Thoracic aorta (tissue), 2 donors: ENCODE results near the gene UBE3B. TPM values are rescaled to one million over a fixed set of nuclear protein-coding genes. Genes with fewer than 3 reads are reported as not detected.

Experiments
- ATAC-seq: fragments of 150-250 bp; one replicate; pipeline ENCODE4 v1.8.0; 2017; ENCODE audit warnings: low read depth; ENCODE audit not compliant: insufficient number of reproducible peaks, low FRiP score
- DNase-seq: peaks from one replicate; pipeline ENCODE4 v3.0.0-alpha.2; 2020; ENCODE audit warnings: low spot score
- H3K27ac ChIP-seq, 2 donors: fragments of 200-600 bp; sonication (generic); 1 replicate in 1 of 2; 2 replicates in 1 of 2; pipeline ENCODE4 v1.5.1; 2016; ENCODE audit warnings: mild to moderate bottlenecking in 2 of 2, moderate library complexity in 2 of 2
- H3K27me3 ChIP-seq: fragments of 200-600 bp; sonication (generic); replicated peaks from 2 replicates; pipeline ENCODE4 v1.6.0; 2016; ENCODE audit warnings: mild to moderate bottlenecking; ENCODE audit not compliant: insufficient read depth
- H3K36me3 ChIP-seq: fragments of 200-600 bp; sonication (generic); one replicate; pipeline ENCODE4 v1.5.1; 2016
- H3K4me1 ChIP-seq, 2 donors: fragments of 200-600 bp; sonication (generic); 1 replicate in 1 of 2; 2 replicates in 1 of 2; pipeline versions ENCODE4 v1.5.1 to v1.6.0; 2016; ENCODE audit warnings: low read depth in 2 of 2, mild to moderate bottlenecking in 1 of 2; ENCODE audit not compliant: control insufficient read depth in 1 of 2
- H3K4me3 ChIP-seq: fragments of 200-600 bp; sonication (generic); 2 replicates; pipeline ENCODE4 v1.5.1; 2016; ENCODE audit warnings: mild to moderate bottlenecking
- H3K9me3 ChIP-seq: fragments of 200-600 bp; sonication (generic); 2 replicates; pipeline ENCODE4 v1.5.1; 2016
- total RNA-seq, 2 donors: library from RNA; depleted of rRNA; stranded (reverse); fragments of >200 nt; gene quantifications; one replicate each; pipeline versions ENCODE4 v1.1.0 to v1.2.3, GENCODE V29; 2016
- TF ChIP-seq, protein P1 (sequence below): fragments of 200-600 bp; sonication (generic); IDR thresholded peaks from one replicate; pipeline ENCODE4 v1.5.1; 2019; ENCODE audit warnings: antibody characterized with exemption

The UBE3B gene
- total RNA-seq, 2 donors from 2014 or later = 41.4 to 75.3 TPM

DNA sequence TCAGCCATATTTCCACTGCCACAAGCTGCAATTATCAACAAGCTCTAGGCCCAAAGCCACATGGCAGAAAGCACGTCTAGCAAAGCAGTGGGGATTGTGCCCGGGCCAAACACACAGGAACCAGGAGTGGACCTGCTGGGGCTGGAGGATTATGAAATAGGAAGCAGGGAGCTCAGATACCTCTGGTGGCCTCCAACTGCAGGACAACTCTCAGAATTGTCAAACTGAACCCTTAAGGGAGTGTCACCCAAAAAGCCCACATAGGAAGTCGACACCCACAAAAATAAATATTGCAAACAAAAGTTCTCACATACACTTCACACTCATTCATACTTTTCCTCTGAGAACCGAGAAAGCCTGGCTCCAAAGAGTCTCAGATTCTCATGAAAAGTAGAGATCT is 26.5 kb upstream of the UBE3B start:
- Histone ChIP-seq H3K27ac (peak overlapping the region; percentile 41 to 47), H3K9me3 (no peaks in the 10 kb centered on the region), H3K4me1 (peaks cover 0 to 26% of the 10 kb centered on the region in 2 donors), H3K27me3 (no peaks in the 10 kb centered on the region), H3K36me3 (peaks cover 43% of the 10 kb centered on the region), H3K4me3 (no peak overlapping the region)
- TF ChIP-seq, protein P1, sequence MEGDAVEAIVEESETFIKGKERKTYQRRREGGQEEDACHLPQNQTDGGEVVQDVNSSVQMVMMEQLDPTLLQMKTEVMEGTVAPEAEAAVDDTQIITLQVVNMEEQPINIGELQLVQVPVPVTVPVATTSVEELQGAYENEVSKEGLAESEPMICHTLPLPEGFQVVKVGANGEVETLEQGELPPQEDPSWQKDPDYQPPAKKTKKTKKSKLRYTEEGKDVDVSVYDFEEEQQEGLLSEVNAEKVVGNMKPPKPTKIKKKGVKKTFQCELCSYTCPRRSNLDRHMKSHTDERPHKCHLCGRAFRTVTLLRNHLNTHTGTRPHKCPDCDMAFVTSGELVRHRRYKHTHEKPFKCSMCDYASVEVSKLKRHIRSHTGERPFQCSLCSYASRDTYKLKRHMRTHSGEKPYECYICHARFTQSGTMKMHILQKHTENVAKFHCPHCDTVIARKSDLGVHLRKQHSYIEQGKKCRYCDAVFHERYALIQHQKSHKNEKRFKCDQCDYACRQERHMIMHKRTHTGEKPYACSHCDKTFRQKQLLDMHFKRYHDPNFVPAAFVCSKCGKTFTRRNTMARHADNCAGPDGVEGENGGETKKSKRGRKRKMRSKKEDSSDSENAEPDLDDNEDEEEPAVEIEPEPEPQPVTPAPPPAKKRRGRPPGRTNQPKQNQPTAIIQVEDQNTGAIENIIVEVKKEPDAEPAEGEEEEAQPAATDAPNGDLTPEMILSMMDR = peak; percentile 8
- no peak for DNase-seq
- no peak for ATAC-seq

DNA sequence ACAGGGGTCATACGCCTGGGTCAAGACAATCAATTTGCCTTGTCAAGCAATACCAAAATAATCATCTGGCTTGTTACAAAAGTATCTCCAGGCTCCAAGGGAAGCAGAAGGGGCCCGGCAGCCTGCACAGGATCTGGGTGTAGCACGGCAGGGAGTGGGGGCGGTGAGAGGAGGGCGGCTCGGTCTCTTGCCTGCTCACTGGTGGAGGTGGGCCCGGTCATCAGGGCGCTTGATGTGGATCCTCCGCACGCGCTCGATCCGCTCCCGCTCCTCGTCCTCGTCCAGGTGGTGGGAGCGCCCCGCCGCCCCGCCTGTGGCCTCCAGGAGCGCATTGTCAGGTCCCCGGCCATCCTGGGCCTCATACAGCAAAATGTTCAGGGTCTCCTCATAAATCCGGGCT is 26.0 kb upstream of the UBE3B start:
- Histone ChIP-seq H3K27ac (peak overlapping the region; percentile 11 to 47), H3K4me1 (peaks cover 0 to 26% of the 10 kb centered on the region in 2 donors)
- no peak for ATAC-seq

DNA sequence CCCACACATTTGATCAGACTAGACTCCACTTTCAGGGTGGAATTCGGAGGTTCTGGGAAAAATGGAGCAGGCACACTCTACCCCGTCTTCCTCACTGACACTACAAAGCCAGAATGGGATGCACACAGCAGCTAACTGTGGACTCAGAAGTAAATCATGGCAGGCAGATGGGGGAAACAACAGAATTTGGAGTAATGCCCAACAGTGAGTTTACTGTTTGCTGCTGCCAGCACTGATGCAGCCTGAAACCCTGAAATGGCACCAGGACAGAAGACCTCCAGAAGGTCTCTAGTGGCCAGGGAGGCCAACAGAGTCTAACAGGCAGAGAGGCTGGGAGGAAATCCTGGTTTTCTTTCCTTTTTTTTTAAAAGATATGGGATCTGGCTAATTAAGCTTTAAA is 24.9 kb upstream of the UBE3B start:
- TF ChIP-seq, protein P1 = no peak
- DNase-seq (no peak), ATAC-seq (no peak)
- Histone ChIP-seq H3K27ac (peak overlapping the region; percentile 13 to 47), H3K4me1 (peaks cover 2 to 27% of the 10 kb centered on the region in 2 donors), H3K9me3 (no peaks in the 10 kb centered on the region), H3K36me3 (peaks cover 58% of the 10 kb centered on the region), H3K4me3 (no peak overlapping the region), H3K27me3 (no peaks in the 10 kb centered on the region)

More for the DNA sequence above, 26.0 kb upstream of the UBE3B start:
- TF ChIP-seq, protein P1 = no peak
- no peak overlapping the region for H3K4me3 ChIP-seq
- H3K27me3 ChIP-seq = no peaks in the 10 kb centered on the region
- peaks cover 47% of the 10 kb centered on the region for H3K36me3 ChIP-seq
- no peak for DNase-seq
- H3K9me3 ChIP-seq = no peaks in the 10 kb centered on the region

DNA sequence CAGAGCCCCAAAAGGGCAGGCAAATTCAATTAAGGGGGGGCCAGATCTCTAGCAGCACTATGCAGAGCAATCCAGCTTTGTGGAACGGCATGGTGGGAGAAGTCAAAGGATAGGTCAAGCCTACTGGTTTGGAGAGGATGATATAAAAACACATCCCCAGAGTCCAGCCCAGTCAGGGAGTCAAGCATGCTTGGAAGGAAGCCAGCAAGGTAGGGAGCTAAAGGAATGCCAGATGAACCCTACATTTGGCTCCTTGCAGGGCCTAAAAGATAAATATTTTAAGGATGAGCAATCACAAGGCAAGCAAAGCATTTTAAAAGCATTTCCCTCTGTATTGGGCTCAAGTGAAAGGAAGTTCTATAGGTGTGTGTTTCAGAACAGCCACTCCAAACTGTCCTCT is 21.7 kb upstream of the UBE3B start:
- Histone ChIP-seq H3K36me3 (peaks cover 59% of the 10 kb centered on the region), H3K27ac (no peak overlapping the region), H3K9me3 (no peaks in the 10 kb centered on the region), H3K27me3 (no peaks in the 10 kb centered on the region), H3K4me1 (peaks cover 22 to 53% of the 10 kb centered on the region in 2 donors), H3K4me3 (no peak overlapping the region)
- no peak for ATAC-seq
- no peak for DNase-seq
- TF ChIP-seq, protein P1 = no peak

DNA sequence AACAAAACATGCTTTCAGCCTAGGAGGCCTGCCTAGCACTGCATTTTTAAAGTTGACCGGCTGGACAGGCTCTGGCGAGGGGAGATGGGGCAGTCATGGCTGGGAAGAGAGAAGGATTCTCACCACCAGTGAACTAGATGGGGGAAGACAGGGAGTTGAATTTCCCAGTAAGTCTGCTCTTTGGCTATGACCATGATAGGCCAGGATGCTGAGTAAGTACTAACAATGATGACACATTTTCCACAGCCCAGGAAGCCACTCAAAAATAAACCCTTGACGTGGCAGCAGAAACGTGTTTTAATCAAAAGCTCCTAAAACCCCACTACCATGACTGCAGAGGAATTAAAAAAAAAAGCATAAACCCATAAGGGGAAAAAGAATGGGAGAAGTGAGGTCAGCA is 19.3 kb upstream of the UBE3B start:
- TF ChIP-seq, protein P1 = no peak
- peak; percentile 32 for ATAC-seq

More for the DNA sequence above, 19.3 kb upstream of the UBE3B start:
- H3K27ac ChIP-seq = peak overlapping the region; percentile 99
- no peaks in the 10 kb centered on the region for H3K9me3 ChIP-seq
- peaks cover 49% of the 10 kb centered on the region for H3K36me3 ChIP-seq
- peaks cover 46 to 57% of the 10 kb centered on the region in 2 donors for H3K4me1 ChIP-seq
- DNase-seq = no peak
- H3K27me3 ChIP-seq = no peaks in the 10 kb centered on the region
- H3K4me3 ChIP-seq = no peak overlapping the region
